Measurements from ENCODE around the gene PHF2.

PHF2 gene

GRCh38 chr9:93569621-93570174 is 6.7 kb upstream of the PHF2 start:
- no peak for DNase-seq

GRCh38 chr9:93572221-93572620 is 4.2 kb upstream of the PHF2 start:
- DNase-seq: no peak

DNA sequence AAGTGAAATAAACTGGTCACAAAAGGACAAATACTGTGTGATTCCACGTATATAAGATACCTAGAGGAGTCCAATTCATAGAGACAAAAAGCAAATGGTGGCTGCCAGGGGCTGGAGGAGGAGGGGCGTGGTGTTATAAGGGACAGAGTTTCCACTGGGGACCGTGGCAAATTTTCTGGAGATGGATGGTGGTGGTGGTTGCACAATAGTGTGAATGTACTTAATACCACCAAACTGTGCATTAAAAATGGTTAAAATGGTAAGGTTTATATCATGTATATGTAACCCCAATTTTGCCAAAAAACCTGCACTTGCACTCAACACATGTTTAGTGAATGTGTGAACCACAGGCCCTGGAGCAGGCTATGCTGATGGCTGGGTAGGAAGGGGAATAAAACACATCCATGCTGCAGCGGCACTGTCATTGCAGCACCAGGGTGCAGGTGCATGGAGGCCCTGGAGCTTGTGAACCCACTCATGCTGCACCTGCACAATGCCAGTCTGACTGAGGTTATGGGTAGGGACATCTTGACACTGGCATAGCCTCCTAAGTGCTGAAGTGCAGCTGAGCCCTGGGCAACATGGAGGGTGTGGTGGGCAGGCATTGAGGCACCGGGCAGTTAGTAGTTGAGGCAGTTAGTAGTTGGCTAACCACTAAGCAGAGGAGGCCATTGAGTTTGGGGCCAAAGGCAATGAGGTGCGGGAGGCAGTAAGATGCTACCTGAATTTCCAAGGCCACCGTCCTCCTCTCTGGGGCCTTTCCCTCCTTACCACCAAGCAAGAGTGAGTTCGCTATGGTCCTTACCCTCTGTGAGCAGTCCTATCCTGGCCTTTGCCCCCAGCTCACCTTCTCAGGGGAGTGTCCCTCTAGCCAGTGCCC is 3.5 kb upstream of the PHF2 start:
- no peak for DNase-seq

- DNase-seq: no peak
Measured at GRCh38 chr9:93573516-93573828, 2.9 kb upstream of the PHF2 start.

- no peak for DNase-seq
Measured at GRCh38 chr9:93574091-93574899, 2.1 kb upstream of the PHF2 start.

DNA sequence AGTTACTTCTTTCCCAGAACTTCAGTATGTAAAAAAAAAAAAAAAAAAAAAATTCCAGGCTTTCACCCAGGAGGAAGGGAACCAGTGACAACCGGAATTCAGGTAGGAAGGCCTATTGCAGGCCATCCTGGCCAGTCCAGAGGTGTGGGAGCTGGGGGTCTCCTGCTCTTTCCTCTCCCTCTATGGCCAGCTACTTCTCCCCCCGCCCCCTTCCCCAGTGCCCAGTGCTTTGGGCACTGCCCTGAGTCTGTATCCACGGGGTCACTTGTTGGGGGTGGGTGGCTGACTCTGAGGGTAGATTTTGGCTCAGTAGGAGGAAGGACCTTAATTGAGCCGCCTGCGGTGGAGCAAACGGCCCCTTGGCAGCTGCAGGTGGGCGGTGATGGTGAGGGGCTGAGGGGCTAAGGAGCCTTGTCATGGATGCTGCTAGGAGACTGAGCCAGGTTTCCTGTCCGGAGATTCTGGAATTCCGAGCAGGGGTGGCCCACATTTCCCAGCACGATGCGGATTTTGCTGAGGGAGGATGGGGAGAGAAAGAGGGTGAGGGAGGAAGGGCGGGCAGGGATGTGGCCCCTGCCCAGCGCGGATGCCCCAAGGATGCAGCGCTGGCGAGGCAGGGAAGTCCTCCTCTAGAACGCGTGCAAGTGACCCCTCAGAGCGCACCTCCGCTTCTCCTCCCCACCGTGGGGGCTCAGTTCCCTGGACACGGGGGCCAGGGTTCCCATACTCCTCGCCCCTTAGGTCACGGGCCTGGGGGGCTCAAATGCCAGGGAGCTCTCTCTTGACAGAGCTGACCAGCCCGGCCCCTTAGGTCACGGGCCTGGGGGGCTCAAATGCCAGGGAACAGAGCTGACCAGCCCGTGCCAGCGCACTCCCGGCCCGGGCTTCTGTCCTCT is 1.2 kb upstream of the PHF2 start:
- no peak for DNase-seq

- no peak for DNase-seq
Measured at GRCh38 chr9:93575796-93576257, 557 bp upstream of the PHF2 start.

- no peak for DNase-seq
Measured at GRCh38 chr9:93577078-93577974, 942 bp downstream of the PHF2 start.

- no peak for DNase-seq
Measured at GRCh38 chr9:93577975-93578682, 1.7 kb downstream of the PHF2 start.

- DNase-seq: no peak
Measured at GRCh38 chr9:93578844-93579243, 2.5 kb downstream of the PHF2 start.

DNA sequence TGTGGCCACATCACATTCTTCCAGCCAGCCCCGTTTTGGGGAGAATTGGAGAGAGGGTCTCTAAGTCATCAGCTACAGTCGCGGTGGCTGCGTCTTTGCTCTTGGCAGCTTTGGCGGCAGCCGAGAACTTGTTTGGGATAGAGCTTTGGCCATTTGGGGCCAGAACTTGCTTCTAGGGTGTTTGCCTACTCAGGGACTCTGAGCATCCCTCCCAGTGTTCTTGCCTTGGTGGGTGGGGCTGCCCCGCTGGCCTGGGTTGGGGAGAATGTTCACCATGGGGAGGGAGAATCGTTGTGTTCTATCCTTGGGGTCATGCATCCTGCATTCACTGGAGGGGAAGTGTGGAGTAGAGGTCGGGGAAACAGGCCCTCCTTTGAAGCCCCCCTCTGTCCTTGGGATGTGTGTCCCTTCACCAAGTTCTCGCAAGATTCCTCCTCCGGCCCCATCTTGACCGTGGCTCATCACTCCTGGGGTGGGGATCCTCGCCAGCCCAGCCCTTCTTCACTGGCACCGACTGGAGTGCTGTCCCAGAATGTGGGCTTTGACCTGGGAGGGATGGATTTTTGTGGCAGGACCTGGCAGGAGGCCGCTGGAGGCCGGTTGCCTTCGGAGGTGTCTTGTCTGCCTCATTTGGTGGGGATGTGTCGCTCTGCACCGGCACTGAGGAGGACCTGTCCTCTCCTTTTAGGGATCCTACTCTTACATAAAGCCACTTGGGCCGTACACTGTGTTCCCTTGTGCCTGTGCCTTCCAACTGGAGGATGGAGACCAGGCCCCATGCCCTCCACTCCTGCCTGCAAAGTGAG is 3.5 kb downstream of the PHF2 start:
- DNase-seq: no peak

GRCh38 chr9:93580654-93581380 is 4.4 kb downstream of the PHF2 start:
- DNase-seq: no peak

- DNase-seq: no peak
Measured at GRCh38 chr9:93582115-93582514, 5.7 kb downstream of the PHF2 start.

DNA sequence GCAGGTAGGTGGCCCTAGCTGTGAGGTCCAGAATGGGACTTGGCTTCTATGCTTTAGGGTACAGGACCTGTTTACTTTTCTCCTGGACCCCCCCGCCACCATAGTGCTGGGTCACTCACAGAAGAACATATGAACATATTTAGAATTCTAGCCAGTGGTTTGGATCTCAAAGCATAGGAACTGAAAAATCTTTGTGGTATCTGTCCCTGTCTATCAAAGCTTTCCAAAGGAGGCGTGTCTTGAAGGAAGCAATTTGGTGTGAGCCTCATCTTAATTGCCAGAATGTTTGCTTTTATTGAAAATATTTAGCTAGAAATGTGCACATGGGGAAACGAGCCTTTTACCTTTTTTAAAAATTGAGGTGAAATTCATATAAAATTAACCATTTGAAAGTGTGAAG is 6.2 kb downstream of the PHF2 start:
- no peak for DNase-seq

DNA sequence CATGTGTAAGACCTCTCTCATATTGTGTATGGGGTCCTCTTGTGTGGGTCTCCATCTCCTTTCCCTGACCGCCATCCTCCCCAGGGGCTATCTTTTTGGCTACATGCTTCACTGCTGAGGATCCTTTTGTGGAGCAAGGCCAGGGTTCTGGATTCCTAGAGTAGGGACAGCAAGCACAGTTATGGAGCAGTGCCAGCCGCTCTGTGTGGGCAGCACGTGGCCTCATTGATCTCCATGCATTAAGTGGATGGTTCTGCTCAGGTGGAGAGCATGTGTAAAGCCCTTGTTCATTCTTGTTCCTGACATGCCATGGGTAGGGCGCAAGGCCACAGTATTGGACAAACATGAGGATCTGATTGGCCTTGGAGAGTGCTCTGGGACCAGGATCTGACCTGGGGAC is 8.9 kb downstream of the PHF2 start:
- DNase-seq: no peak

GRCh38 chr9:93585695-93586094 is 9.3 kb downstream of the PHF2 start:
- DNase-seq: no peak

DNA sequence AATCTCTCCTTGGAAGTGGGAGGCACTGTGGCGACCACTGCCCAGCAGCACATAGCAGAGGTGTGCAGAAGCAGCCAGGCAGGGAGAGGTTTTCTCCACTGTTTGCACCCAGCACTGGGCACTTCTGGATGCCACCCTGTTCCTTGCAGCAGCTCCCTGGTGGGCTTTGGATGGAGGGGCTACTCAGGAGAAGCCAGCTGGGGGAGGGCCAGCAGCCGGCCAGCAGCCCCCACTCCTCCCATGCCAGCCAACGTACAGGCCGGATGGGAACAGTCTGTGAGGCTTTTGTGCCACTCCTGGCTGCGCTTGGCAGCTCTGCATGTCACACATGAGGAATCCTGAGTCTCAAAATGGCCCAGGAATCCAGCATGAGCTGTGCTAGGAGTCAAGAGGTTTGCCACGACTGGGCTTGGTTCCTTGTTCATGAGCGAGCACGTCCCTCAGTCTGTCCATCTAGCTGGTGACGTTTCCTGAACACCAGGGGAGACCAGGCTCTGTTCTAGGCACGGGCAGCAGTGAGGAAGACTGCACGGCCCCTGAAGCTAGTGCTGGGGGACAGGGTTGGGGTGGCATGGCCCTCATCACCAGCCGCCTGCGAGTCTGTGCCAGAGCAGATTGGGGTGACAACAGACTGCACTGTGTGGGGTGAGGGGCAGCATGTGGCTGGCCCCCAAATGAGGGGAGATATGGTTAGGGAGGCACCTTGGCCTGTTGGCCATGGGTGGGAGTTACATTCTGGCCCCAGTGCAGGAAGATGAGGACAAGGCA is 10.1 kb downstream of the PHF2 start:
- no peak for DNase-seq

DNA sequence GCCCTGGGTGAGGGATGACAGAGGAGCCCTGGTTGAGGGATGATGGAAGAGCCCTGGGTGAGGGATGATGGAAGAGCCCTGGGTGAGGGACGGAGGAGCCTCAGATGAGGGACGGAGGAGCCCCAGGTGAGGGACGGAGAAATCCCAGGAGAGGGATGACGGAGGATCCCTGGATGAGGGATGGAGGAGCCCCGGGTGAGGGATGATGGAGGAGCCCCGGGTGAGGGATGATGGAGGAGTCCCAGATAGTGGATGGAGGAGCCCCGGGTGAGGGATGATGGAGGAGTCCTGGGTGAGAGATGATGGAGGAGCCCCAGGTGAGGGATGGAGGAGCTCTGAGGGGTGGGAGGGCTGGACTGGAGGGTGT is 10.9 kb downstream of the PHF2 start:
- DNase-seq: no peak

Data from DMS 273 treated with DMSO at 0.1 percent for 48 hours (cell line).